Measurements from ENCODE around the gene CARNS1.

DNA sequence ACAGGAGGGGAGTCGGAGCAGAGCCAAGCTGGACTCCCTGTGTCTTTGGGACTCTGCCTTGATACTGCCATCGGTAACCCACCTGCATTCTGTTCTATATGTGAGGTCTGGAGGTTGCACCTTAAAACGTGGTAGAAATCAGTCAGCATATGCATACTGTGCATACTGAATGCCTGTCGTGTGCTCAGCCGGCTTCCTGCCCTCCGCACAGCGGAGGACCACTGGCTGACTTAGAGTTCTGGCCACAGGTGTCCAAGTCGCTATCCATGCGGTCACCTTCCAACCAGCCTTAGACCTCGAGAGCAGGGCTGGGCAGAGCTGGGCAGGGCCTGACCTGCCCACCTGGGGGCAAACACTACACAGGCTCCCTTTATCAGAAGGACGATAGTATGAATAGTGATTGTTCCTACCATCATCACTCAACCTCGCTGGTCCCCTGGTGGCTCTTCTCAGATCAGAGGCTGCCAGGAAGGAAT is 7.8 kb upstream of the CARNS1 start:
- TF ChIP-seq, protein P1, sequence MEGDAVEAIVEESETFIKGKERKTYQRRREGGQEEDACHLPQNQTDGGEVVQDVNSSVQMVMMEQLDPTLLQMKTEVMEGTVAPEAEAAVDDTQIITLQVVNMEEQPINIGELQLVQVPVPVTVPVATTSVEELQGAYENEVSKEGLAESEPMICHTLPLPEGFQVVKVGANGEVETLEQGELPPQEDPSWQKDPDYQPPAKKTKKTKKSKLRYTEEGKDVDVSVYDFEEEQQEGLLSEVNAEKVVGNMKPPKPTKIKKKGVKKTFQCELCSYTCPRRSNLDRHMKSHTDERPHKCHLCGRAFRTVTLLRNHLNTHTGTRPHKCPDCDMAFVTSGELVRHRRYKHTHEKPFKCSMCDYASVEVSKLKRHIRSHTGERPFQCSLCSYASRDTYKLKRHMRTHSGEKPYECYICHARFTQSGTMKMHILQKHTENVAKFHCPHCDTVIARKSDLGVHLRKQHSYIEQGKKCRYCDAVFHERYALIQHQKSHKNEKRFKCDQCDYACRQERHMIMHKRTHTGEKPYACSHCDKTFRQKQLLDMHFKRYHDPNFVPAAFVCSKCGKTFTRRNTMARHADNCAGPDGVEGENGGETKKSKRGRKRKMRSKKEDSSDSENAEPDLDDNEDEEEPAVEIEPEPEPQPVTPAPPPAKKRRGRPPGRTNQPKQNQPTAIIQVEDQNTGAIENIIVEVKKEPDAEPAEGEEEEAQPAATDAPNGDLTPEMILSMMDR (IDR thresholded peaks at IDR 0.05), result no peak
- no peak for TF ChIP-seq POLR2AphosphoS5 (IDR thresholded peaks at IDR 0.05)
- no peak for TF ChIP-seq POLR2A (IDR thresholded peaks at IDR 0.05)
